ENCODE results near the gene C1orf50.

Gene C1orf50

GRCh38 chr1:42730002-42730401, 37.0 kb upstream of the C1orf50 start:
- TF ChIP-seq L3MBTL2 (conservative IDR thresholded peaks at IDR 0.05) (no peak), TARDBP (IDR thresholded peaks at IDR 0.05) (no peak), ARNT (IDR thresholded peaks at IDR 0.05) (no peak), SUZ12 (IDR thresholded peaks at IDR 0.05) (no peak), FOXA1 (IDR thresholded peaks at IDR 0.05) (no peak), HDGF (IDR thresholded peaks at IDR 0.05; ENCODE audit: borderline replicate concordance) (no peak), PKNOX1 (IDR thresholded peaks at IDR 0.05) (no peak), FOXM1 (IDR thresholded peaks at IDR 0.05; ENCODE audit: borderline replicate concordance) (no peak), SP1 (IDR thresholded peaks at IDR 0.05) (no peak), ELF4 (IDR thresholded peaks at IDR 0.05) (no peak), ZNF384 (IDR thresholded peaks at IDR 0.05) (no peak), FOXK2 (IDR thresholded peaks at IDR 0.05) (no peak), NFRKB (IDR thresholded peaks at IDR 0.05) (no peak), CTBP1 (IDR thresholded peaks at IDR 0.05; ENCODE audit: borderline replicate concordance) (no peak), BHLHE40 (IDR thresholded peaks at IDR 0.05; ENCODE audit: borderline replicate concordance) (no peak), LEF1 (IDR thresholded peaks at IDR 0.05; ENCODE audit: borderline replicate concordance) (no peak)
- DNase-seq (ENCODE audit: extremely low spot score) = peak; percentile 9
- ChIA-PET POLR2A (no interaction called here), CTCF (interaction anchor here (0.8 kb wide), 1 partner anchor 13 kb away, joined by 5 read pairs; no protein-coding TSS in a partner anchor)

- POLR2A ChIA-PET = interaction anchor here (0.8 kb wide), 1 partner anchor 35 kb away, joined by 3 read pairs; the partner anchor contains the start of genes C1orf50 and P3H1
- no peak for DNase-seq (ENCODE audit: extremely low spot score)
- CTCF ChIA-PET = interaction anchor here (1.1 kb wide), 1 partner anchor 11 kb away, joined by 3 read pairs; no protein-coding TSS in a partner anchor
- TF ChIP-seq TARDBP (IDR thresholded peaks at IDR 0.05) (no peak), LEF1 (IDR thresholded peaks at IDR 0.05; ENCODE audit: borderline replicate concordance) (no peak), SUZ12 (IDR thresholded peaks at IDR 0.05) (no peak), NFRKB (IDR thresholded peaks at IDR 0.05) (no peak)
These were observed 36.1 kb upstream of the C1orf50 start for GRCh38 chr1:42730988-42731387.

DNA sequence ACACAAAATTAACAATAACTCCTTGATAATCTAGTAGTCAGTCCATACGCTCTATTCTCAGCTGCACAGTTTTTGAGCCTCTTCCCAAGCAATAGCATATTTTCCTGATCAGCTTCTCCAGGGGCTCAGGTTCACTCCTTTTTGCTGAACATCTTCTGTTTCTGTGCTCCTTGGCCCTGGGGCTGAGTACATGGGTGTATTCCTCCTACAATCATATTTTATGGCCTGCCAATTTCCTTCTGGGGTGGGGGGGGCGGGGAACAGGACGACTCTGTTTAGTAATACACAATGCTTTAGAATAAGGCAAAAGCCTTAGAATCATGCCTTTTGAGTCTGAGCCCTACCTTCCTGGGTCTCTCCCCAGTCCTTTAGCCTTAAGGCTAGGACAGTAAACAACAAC, 35.5 kb upstream of the C1orf50 start:
- ChIA-PET POLR2A (interaction anchor here (0.8 kb wide), 1 partner anchor 35 kb away, joined by 3 read pairs; the partner anchor contains the start of genes C1orf50 and P3H1), CTCF (interaction anchor here (1.1 kb wide), 1 partner anchor 10 kb away, joined by 3 read pairs; no protein-coding TSS in a partner anchor)
- TF ChIP-seq SUZ12 (IDR thresholded peaks at IDR 0.05) (no peak), LEF1 (IDR thresholded peaks at IDR 0.05; ENCODE audit: borderline replicate concordance) (no peak), FOXM1 (IDR thresholded peaks at IDR 0.05; ENCODE audit: borderline replicate concordance) (no peak), TARDBP (IDR thresholded peaks at IDR 0.05) (no peak), HDGF (IDR thresholded peaks at IDR 0.05; ENCODE audit: borderline replicate concordance) (no peak), CTBP1 (IDR thresholded peaks at IDR 0.05; ENCODE audit: borderline replicate concordance) (no peak), FOXA1 (IDR thresholded peaks at IDR 0.05) (no peak), ARNT (IDR thresholded peaks at IDR 0.05) (no peak), PKNOX1 (IDR thresholded peaks at IDR 0.05) (no peak), BHLHE40 (IDR thresholded peaks at IDR 0.05; ENCODE audit: borderline replicate concordance) (no peak), ZNF384 (IDR thresholded peaks at IDR 0.05) (no peak), NFRKB (IDR thresholded peaks at IDR 0.05) (no peak), ELF4 (IDR thresholded peaks at IDR 0.05) (no peak), FOXK2 (IDR thresholded peaks at IDR 0.05) (no peak), SP1 (IDR thresholded peaks at IDR 0.05) (no peak)
- DNase-seq (ENCODE audit: extremely low spot score) = no peak

GRCh38 chr1:42732126-42732680, 34.8 kb upstream of the C1orf50 start:
- TF ChIP-seq TARDBP (IDR thresholded peaks at IDR 0.05) (no peak), SP1 (IDR thresholded peaks at IDR 0.05) (no peak), LEF1 (IDR thresholded peaks at IDR 0.05; ENCODE audit: borderline replicate concordance) (no peak), ZNF384 (IDR thresholded peaks at IDR 0.05) (no peak), FOXA1 (IDR thresholded peaks at IDR 0.05) (no peak), NFRKB (IDR thresholded peaks at IDR 0.05) (no peak), HDGF (IDR thresholded peaks at IDR 0.05; ENCODE audit: borderline replicate concordance) (no peak), BHLHE40 (IDR thresholded peaks at IDR 0.05; ENCODE audit: borderline replicate concordance) (no peak), FOXK2 (IDR thresholded peaks at IDR 0.05) (no peak), ARNT (IDR thresholded peaks at IDR 0.05) (no peak), ELF4 (IDR thresholded peaks at IDR 0.05) (no peak), PKNOX1 (IDR thresholded peaks at IDR 0.05) (no peak)
- CTCF ChIA-PET = no interaction called here
- POLR2A ChIA-PET = no interaction called here
- DNase-seq (ENCODE audit: extremely low spot score) = no peak

DNA sequence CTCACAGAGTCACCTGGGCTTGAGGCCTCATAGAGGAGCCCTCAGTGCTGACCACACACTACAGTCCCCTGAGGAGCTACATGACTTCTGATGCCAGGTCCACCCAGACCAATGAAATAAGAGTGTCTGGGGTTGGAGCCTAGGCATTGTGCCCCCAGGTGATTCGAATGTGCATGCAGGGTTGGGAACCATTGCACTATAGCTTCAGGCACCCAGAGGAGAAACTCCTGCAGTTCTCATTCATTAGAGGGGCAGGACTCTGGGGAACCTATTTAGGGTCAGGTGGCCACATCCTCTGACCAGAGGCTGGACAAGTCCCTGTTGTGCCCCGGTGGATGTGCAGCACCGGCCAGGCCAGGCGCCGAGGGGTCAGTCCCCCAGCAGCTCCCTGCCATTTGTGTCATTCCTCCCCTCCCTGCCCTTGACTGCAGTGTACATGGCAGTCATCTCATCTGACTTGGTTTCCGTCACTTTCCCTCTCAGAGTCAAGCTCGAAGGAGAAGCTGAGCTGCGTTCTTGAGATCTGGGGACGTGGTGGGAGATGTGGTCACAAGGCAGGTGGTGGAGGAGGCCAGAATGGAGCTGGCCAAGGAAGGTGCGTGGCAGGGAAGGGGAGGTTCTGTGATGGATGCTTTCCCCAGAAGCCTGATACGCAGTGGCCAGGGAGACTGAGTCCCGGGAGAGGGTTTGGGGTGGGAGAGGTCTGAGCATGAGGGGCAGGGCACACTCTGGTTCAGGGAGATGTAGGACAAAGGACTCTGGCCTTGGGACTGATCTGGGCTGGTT, 33.4 kb upstream of the C1orf50 start:
- DNase-seq (ENCODE audit: extremely low spot score) = no peak
- POLR2A ChIA-PET = no interaction called here
- TF ChIP-seq SUZ12 (IDR thresholded peaks at IDR 0.05) (no peak), SP1 (IDR thresholded peaks at IDR 0.05) (no peak), HDGF (IDR thresholded peaks at IDR 0.05; ENCODE audit: borderline replicate concordance) (no peak), FOXA1 (IDR thresholded peaks at IDR 0.05) (no peak), CTBP1 (IDR thresholded peaks at IDR 0.05; ENCODE audit: borderline replicate concordance) (no peak), FOXM1 (IDR thresholded peaks at IDR 0.05; ENCODE audit: borderline replicate concordance) (no peak), LEF1 (IDR thresholded peaks at IDR 0.05; ENCODE audit: borderline replicate concordance) (no peak), L3MBTL2 (conservative IDR thresholded peaks at IDR 0.05) (no peak), ZNF384 (IDR thresholded peaks at IDR 0.05) (no peak), PKNOX1 (IDR thresholded peaks at IDR 0.05) (no peak), NFRKB (IDR thresholded peaks at IDR 0.05) (no peak), ELF4 (IDR thresholded peaks at IDR 0.05) (no peak), FOXK2 (IDR thresholded peaks at IDR 0.05) (no peak), ARNT (IDR thresholded peaks at IDR 0.05) (no peak), TARDBP (IDR thresholded peaks at IDR 0.05) (no peak), BHLHE40 (IDR thresholded peaks at IDR 0.05; ENCODE audit: borderline replicate concordance) (no peak)
- CTCF ChIA-PET = interaction anchor here (0.6 kb wide), 1 partner anchor 30 kb away, joined by 4 read pairs; no protein-coding TSS in a partner anchor

Data from HEK293T (cell line).